HG03060 (cell line): ENCODE measurements around the gene CLK1.
"Not testable (repeated sequence)": the region's sequence is repeated elsewhere in the genome, so short reads cannot be mapped to it uniquely, and the experiment has no call there.

Experiments used
- ATAC-seq: cut with Tn5 transposase; IDR thresholded peaks from one replicate; pipeline ENCODE4 v1.9.1; 2021; ENCODE audit warnings: low read depth, moderate number of reproducible peaks; ENCODE audit not compliant: unreplicated experiment

CLK1 gene

GRCh38 chr2:200852605-200853004 is 11.9 kb downstream of the CLK1 start:
- no peak for ATAC-seq

- ATAC-seq = no peak
These were observed 12.8 kb downstream of the CLK1 start for GRCh38 chr2:200851398-200852248.

GRCh38 chr2:200850512-200851256 is 13.8 kb downstream of the CLK1 start:
- ATAC-seq = no peak

- ATAC-seq = no peak
These were observed 16.5 kb downstream of the CLK1 start for GRCh38 chr2:200847939-200848338.

- no peak for ATAC-seq
These were observed 17.2 kb downstream of the CLK1 start for GRCh38 chr2:200847269-200847668.

GRCh38 chr2:200845669-200846325 is 18.7 kb downstream of the CLK1 start:
- no peak for ATAC-seq

GRCh38 chr2:200845194-200845593 is 19.3 kb downstream of the CLK1 start:
- no peak for ATAC-seq

GRCh38 chr2:200843993-200844948 is 20.2 kb downstream of the CLK1 start:
- ATAC-seq = no peak

- ATAC-seq = no peak
These were observed 24.9 kb downstream of the CLK1 start for GRCh38 chr2:200839513-200839912.

GRCh38 chr2:200834701-200835100 is 29.8 kb downstream of the CLK1 start:
- no peak for ATAC-seq

- ATAC-seq = no peak
These were observed 35.2 kb downstream of the CLK1 start for GRCh38 chr2:200829258-200829655.

- no peak for ATAC-seq
These were observed 35.7 kb downstream of the CLK1 start for GRCh38 chr2:200828572-200829257.

GRCh38 chr2:200828104-200828503 is 36.4 kb downstream of the CLK1 start:
- ATAC-seq = no peak

- no peak for ATAC-seq
These were observed 42.7 kb downstream of the CLK1 start for GRCh38 chr2:200821686-200822245.

GRCh38 chr2:200820573-200821234 is 43.8 kb downstream of the CLK1 start:
- no peak for ATAC-seq

GRCh38 chr2:200818732-200819131 is 45.7 kb downstream of the CLK1 start:
- not testable (repeated sequence) for ATAC-seq

GRCh38 chr2:200814917-200815316 is 49.5 kb downstream of the CLK1 start:
- no peak for ATAC-seq

- no peak for ATAC-seq
These were observed 50.1 kb downstream of the CLK1 start for GRCh38 chr2:200814276-200814815.
